DMS53 treated with DMSO at 0.1 percent for 48 hours (cell line): ENCODE data around the gene NKX3-2.

Experiments
- DNase-seq: peaks from one replicate; lab custom pipeline; 2025; ENCODE audit not compliant: unreplicated experiment; lab: John Stamatoyannopoulos, UW

The NKX3-2 gene

GRCh38 chr4:13534344-13535063 is 9.8 kb downstream of the NKX3-2 start:
- DNase-seq, result no peak

DNA sequence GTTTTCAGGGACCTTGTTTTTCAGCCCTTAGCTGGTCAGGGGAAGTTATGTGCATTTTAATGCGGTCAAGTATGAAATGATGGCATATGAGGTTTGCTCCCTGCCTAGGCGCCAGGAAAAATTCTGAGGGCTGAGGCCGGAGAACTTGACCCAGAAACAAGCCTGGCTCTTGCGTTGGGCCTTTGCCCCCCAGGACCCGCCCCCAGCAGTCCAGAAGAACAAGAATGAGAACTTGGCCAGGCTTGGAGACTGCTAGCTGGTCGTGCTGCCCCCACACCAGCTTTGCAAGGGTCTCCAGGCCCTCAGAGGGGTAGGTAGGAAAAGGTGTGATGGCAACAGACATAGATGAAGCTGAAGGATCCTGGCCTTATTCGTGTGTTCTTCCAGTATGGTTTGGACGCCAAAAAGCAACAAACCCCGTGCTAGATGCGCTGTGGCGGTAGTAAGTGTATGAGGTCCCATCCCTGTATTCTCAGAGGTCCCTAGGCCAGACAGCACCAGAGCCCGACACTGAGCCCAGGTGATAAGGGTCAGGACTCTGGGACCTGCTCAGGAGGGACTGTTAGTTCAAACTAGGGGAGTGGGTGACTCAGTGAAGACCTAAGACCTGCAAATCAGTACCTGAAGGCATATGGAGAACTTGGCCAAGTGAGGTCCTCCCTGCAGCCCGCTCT is 10.5 kb downstream of the NKX3-2 start:
- DNase-seq, result no peak

DNA sequence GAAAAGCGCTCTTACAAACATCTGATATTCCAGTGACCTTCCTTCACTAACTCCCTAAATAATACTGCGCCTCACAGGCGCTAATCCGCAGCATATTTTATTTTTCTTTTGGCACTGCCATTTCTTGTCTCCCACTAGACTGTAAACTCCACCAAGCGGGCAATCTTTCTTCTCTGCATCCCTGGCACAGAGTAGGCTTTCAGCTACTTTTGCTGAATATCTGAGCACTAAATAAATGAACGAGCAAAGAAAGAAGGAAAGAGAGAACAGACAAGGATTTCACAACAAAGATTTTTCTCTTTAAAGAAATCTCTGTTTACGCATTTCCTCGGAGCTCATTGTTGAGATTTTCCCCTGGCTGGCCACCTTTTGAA is 12.7 kb downstream of the NKX3-2 start:
- DNase-seq, result no peak

DNA sequence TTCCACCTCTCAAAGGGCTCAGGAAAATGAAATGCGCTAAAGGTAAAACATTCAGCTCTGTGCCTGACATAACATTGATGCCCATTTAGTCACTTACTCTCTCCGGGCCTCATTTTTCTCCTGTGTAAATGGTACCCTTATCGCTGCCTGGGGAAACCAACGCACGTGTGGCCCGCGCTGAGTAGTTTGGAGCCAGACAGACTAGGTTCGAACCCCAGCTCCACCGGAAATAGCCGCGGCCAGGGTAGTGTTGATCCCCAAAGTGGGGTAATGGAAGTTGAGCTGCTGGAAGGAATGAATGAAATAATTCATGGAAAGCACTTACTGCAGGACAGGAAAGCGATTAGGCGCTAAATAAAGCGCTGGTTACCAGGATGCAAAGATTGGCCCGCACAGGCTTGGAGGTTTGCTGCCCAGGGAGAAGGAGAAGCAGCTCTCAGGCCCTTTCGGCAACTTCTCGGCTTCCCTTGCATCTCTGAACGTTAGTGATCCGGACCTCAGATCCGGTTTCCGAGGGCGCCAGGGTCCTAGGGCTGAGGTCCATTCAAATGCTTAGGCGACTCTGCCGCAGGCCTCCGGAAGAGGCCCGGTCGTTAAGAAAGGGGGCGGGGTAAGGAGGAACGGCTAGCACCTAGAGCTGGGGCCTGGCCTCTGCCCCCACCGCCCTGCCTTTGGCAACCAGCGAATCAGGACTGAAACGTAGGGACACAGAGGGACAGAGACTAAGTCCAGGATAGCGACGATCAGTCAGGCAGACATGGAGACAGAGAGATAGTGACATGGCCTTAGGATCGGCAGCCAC is 13.3 kb downstream of the NKX3-2 start:
- no peak for DNase-seq

GRCh38 chr4:13529128-13529919 is 15.0 kb downstream of the NKX3-2 start:
- no peak for DNase-seq

GRCh38 chr4:13528821-13529127 is 15.5 kb downstream of the NKX3-2 start:
- no peak for DNase-seq

- DNase-seq, result no peak
These were observed 16.1 kb downstream of the NKX3-2 start for GRCh38 chr4:13527981-13528820.

GRCh38 chr4:13527192-13527980 is 16.9 kb downstream of the NKX3-2 start:
- no peak for DNase-seq

DNA sequence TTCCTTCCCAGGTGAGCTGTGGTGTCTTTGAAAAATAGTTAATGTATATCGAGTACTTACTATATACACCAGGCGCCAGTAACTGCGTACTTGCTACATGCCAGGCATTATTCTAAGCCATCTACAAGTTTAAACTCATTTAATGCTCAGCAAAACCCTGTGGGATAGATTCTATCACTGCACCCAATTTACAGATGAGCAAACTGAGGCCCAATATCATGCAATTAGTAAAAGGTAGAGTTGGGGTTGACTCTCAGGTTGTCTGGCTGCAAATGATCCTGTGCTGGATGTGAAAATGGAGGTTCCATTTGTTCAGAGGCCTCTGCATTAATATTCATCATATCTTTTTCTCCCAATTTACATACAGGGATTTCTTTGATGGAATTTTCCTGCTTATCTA is 17.6 kb downstream of the NKX3-2 start:
- no peak for DNase-seq

GRCh38 chr4:13525606-13526281 is 18.6 kb downstream of the NKX3-2 start:
- no peak for DNase-seq

GRCh38 chr4:13524504-13525243 is 19.6 kb downstream of the NKX3-2 start:
- DNase-seq, result no peak

GRCh38 chr4:13523591-13524503 is 20.5 kb downstream of the NKX3-2 start:
- DNase-seq, result no peak

GRCh38 chr4:13523105-13523477 is 21.2 kb downstream of the NKX3-2 start:
- DNase-seq, result no peak

DNA sequence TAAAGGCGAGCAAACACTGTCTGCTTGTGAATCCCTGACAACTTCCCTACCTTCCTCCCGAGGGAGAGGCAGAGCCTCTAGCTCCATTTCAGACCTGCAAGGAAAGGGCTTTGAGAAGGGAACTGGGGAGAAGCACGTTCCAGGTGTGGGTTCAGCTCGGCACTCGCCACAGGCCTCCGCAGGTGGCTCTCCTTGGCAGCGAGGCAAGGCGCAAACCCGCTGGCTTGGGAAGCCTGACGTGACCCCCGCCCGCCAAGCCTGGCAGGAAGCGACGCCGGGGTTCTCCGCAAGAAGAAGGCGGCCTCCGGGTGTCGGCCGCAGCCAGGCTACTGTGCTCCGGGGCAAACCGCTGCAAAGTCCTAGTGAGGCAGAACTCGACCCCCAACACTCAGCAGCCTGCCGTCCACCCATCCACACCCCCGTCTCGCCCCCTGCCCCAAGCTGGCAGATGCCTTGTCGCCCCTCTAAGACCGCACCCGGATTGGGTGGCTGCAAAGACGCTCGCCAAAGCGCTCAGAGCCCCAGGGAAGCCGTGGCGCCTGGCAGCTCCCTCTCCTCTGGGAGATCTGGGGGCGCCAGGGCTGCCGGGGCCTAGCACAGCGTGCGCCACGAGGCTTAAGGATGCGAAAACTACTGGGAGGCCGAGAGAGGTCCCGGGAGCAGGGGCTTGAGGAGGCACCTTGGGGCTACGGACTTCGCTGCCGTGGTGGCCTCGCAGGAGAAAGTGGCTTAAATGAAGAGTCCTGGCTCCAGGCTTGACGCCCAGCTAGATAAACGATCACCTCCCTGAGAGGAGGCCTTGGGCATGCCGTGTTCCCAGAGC is 21.8 kb downstream of the NKX3-2 start:
- DNase-seq, result no peak

GRCh38 chr4:13521047-13521446 is 23.3 kb downstream of the NKX3-2 start:
- DNase-seq, result no peak

- DNase-seq, result no peak
These were observed 27.9 kb downstream of the NKX3-2 start for GRCh38 chr4:13516315-13516860.
